Ovary (tissue), 3 donors: ENCODE results near the gene ZNF423.

Experiments
- EP300 ChIP-seq: sonication (generic); formaldehyde crosslinking; IDR thresholded peaks from one replicate; pipeline ENCODE4 v1.6.1; 2017; ENCODE audit warnings: antibody characterized with exemption
- POLR2A ChIP-seq: fragments of 450-650 bp; IDR thresholded peaks from one replicate; pipeline ENCODE4 v1.6.1; 2017; ENCODE audit warnings: antibody characterized with exemption, mild to moderate bottlenecking, moderate library complexity
- TF ChIP-seq, protein P1 (sequence below), 3 donors: fragments of 450-650 bp in 2 of 3; fragments of 200-600 bp in 1 of 3; IDR thresholded peaks; one replicate each; pipeline versions ENCODE4 v1.5.1 to v1.8.0; 2016 to 2022; ENCODE audit warnings: antibody characterized with exemption in 3 of 3, mild to moderate bottlenecking in 1 of 3
- donor health status: DM: no; HTN: no; CAD: no.

DNA sequence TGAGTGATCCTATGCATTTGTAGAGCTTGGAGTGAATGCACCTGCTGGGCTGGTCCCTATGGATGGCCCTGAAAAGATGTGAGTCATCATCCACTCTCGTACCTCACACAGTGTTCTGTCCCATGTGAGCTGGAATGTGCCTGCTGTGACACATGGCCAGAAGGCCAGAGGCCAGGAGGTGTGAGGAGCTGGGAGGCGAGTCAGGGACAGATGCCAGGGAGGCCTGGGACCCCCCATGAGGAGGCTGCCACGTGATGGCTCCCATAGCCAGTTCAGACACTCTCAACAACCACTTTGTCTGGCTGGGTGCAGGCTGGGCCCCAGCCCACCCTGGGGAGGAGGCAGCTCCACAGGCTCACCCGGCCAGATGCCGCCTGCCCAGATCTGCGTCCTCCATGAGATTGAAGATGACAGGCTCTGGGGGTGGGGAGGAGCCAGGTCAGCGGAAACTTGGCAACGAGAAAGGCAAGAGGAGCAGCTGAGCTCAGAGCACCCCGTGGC lies 313.5 kb downstream of the ZNF423 start:
- TF ChIP-seq, protein P1, sequence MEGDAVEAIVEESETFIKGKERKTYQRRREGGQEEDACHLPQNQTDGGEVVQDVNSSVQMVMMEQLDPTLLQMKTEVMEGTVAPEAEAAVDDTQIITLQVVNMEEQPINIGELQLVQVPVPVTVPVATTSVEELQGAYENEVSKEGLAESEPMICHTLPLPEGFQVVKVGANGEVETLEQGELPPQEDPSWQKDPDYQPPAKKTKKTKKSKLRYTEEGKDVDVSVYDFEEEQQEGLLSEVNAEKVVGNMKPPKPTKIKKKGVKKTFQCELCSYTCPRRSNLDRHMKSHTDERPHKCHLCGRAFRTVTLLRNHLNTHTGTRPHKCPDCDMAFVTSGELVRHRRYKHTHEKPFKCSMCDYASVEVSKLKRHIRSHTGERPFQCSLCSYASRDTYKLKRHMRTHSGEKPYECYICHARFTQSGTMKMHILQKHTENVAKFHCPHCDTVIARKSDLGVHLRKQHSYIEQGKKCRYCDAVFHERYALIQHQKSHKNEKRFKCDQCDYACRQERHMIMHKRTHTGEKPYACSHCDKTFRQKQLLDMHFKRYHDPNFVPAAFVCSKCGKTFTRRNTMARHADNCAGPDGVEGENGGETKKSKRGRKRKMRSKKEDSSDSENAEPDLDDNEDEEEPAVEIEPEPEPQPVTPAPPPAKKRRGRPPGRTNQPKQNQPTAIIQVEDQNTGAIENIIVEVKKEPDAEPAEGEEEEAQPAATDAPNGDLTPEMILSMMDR (IDR thresholded peaks at IDR 0.05) = no peak
- TF ChIP-seq EP300 (no peak), POLR2A (no peak)
